ENCODE measurements around the gene TAF1B.
A peak's percentile ranks its signal among the peaks of the same experiment; 100 is the strongest.

The TAF1B gene

GRCh38 chr2:9941196-9941995 lies 98.1 kb downstream of the TAF1B start:
- DNase-seq (ENCODE audit: low spot score) = no peak

DNA sequence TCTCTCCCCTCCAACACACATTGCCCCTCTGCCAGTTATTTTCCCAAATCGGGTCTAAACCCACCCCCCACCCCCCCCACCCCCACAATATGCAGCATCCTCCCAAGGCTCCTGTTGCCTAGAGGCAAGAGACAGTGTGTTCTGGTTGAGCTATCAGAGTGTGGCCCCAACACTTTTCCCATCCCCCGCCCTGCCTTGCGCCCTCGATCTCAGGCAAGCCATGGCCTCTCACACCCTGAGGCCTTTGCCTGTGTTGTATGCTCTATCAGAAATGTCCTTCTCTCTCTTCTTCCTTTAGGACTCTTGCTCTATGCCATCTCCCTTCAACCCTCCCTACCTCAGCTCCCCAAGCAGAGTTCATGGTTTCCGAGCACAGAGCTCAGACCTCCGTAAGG lies 98.7 kb downstream of the TAF1B start:
- DNase-seq (ENCODE audit: low spot score) = no peak

DNA sequence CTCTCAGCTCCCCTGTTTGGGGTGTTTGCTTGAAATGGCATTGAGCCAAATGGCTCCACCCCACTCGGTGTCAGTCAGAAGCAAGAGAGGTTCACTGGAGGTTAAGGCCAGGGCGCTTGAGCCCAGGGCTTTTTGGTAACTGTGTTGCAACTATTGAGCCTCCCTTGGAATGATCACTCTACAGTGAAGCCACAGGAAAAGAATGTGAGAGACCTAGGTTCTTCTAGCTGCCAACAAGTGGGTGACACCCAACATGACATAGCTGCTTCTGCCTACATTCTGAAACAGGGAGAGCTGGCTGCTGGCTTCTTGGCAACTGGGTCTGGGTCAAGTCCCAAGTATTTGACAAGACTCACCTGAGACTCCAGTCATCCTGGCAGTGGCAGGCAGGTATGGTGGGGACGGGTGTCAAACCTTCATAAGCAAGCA lies 101.1 kb downstream of the TAF1B start:
- DNase-seq (ENCODE audit: low spot score) = no peak

DNA sequence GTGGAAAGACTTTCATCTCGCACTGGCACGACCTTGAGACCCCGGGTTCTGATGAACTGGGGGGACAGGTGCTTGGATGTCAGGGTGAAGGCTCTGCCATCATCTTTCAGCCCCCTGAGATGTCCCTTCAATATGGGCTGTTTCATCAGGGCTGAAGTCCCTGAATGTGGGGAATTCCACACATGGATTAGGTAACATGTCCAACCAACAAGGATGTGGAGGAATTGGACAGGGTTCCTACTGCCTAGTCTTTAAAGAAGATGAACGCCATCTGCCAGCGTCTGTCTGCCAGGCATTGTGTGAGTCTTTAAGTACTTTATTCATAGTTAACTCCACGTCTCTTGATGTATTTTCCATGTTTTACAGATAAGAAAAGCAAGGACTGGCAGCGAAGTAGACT lies 102.3 kb downstream of the TAF1B start:
- no peak for DNase-seq (ENCODE audit: low spot score)

DNA sequence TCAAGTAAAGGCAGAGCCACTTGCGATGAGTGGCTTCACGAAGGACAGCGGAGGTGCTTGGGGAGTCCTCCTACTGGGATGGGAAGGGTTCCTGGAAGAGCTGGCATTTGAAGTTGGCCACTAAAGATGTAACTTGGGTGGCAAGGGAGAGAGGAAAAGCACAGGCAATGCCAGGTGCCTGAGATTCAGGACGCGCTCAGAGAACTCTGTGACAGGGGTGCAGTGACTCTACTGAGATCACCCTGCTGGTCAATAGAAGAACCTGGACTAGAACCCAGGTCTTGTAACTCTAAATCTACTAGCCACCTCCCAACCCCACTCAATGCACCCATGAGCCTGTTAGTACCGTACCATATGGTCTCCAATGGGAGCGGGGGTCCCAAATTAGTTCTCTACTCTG lies 102.8 kb downstream of the TAF1B start:
- DNase-seq (ENCODE audit: low spot score) = no peak

DNA sequence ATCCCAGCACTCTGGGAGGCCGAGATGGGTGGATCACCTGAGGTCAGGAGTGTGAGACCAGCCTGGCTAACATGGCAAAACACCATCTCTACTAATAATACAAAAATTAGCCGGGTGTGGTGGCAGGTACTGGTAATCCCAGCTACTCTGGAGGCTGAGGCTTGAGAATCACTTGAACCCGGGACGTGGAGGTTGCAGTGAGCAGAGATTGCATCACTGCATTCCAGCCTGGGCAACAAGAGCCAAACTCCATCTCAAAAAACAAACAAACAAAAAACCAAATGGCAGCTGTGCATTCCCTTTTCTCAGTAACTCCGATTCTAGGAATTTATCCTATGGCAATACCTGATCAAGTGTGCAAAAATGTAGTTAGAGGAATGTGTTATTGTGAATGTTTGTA lies 103.5 kb downstream of the TAF1B start:
- DNase-seq (ENCODE audit: low spot score) = no peak

GRCh38 chr2:9948721-9949120 lies 105.4 kb downstream of the TAF1B start:
- DNase-seq (ENCODE audit: low spot score) = no peak

DNA sequence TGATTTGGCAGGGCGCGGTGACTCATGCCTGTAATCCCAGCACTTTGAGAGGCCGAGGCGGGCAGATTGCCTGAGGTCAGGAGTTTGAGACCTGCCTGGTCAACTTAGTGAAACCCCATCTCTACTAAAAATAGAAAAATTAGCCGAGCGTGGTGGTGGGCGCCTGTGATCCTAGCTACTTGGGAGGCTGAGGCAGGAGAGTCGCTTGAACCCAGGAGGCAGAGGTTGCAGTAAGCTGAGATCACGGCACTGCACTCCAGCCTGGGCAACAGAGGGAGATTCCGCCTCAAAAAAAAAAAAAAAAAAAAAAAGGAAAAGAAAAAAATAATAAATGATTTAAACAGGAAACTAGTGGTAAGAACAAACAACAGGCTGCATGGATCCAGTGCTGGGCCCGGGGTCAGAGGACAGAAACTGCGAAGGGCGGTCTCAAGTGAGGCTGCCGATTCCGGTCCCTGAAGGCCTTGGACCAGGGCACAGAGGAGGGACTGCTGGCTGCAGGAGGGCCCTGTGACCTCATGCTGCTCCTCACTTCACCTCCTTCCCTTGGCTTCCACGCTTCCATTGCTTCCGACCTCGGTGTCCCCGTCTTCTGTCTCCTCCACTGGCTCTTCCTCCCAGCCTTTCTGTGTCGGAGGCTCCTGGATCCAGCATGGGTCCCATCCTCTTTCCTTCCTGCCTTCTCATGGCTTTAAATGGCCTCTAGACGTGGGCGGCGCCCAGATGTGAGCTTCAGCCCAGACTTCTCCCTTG lies 106.1 kb downstream of the TAF1B start:
- no peak for DNase-seq (ENCODE audit: low spot score)

DNA sequence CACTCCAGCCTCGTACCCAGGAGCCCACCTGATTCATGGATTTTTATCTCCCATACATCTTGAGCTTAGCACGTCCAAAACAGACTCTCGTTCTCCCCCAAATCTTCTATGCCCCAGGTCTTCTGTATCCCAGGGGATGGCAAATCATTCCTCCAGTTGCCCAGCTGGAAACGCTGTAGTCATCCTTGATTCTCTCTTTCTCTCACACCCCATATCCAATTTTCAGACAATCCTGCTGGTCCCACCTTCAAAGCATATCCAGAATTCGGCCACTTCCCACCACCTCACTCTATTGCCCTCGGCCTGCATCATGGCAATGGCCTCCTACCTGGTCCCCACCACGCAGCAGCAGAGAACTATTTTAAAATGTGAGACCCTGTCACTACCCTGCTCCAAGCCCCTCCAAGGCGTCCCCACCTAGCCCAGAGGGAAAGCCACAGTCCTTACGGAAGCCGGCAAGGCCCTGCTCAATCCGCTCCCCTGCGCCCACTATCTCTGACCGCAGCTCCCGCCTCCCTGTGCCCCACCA lies 106.8 kb downstream of the TAF1B start:
- no peak for DNase-seq (ENCODE audit: low spot score)

GRCh38 chr2:9950521-9951271 lies 107.4 kb downstream of the TAF1B start:
- no peak for DNase-seq (ENCODE audit: low spot score)

- DNase-seq (ENCODE audit: low spot score) = no peak
These were observed 107.9 kb downstream of the TAF1B start for GRCh38 chr2:9951272-9951521.

GRCh38 chr2:9951522-9952285 lies 108.4 kb downstream of the TAF1B start, which contains the start of gene GRHL1:
GRHL1 (plus strand) TSS chr2:9951693; CDS start chr2:9951834, 141 bp downstream.
- DNase-seq (ENCODE audit: low spot score) = peak; percentile 94

DNA sequence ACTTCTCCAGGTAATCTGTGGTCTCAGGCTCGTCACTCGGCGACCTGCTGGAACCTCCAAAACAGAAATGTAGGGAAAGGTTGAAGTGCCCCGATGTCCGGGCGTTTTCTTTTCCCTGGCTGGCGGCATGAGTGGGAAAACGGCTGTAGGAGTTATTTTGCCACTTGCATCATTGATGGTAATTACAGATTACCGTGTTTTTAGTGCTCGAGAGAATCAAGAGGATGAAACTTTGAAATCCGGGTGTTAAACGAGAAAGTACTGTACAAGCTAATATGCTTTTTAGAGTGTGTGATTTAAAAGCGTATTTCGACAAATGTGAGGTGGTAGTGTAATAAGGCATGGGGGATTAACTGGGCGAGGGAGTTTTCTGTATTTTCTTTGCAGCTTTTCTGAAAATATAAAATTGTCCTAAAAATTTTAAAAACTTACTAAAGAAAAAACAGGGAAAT lies 109.0 kb downstream of the TAF1B start:
- no peak for DNase-seq (ENCODE audit: low spot score)

DNA sequence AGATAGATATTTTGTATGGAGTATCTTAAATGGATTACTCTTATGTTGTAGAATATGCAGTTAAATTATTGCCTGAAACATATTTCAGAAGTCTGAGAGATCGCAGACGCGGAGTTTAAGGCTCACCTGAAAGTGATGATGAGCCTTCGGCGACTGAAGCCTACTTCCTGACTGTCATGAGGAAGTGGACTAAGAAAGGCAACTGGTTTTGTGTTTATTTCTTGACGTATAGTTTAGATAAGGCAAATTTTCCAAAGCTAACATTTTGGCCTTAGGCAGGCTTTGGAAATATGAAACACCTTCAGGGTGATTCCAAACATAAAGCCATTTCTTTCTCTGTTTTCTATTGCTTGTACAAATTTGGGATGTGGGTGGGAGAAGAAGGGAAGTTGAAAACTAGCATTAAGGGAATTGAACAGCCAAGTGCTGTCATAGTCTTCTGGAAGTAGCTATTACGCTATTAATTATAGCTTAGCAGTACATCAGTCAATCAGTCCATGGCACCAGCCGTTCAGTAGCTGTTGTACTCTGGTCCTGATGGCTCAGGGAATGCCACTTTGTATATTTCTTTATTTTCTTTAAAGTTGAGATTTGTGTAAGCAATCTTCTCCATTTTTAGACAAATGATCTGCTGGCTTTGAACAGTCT lies 109.7 kb downstream of the TAF1B start:
- DNase-seq (ENCODE audit: low spot score) = no peak

DNA sequence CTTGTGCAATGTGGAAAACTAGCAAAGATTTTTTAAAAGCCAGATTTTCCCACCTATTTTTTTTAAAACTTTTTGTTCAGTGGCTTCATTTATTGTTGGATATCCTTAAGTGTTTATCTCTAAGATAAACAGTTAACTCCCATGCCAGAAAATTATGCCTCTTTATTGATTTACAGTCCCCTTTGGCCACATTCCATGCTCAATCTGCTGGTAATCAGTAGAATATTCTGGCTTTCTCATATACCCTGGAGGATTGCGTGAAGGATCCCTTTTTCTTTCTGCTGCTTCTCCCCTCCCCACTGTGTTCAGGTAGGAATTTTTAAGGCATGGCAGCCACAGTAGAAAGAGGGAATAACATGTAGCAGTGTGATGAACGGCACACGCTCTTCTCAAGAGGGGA lies 110.9 kb downstream of the TAF1B start:
- no peak for DNase-seq (ENCODE audit: low spot score)

DNA sequence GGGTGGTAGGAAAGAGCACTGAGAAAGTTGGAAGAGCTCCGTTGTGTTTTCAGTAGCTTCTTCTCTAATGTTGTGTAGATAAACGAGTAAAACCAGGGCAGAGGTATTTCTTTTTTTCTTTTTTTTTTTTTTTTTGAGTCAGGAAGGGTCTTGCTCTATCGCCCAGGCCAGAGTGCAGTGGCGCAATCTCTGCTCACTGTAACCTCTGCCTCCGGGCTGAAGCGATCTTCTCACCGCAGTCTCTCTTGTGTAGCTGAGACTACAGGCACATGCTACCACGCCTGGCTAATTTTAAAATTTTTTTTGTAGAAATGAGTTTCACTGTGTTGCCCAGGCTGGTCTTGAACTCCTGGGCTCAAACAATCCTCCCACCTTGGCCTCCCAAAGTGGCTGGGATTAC lies 114.8 kb downstream of the TAF1B start:
- DNase-seq (ENCODE audit: low spot score) = no peak

DNA sequence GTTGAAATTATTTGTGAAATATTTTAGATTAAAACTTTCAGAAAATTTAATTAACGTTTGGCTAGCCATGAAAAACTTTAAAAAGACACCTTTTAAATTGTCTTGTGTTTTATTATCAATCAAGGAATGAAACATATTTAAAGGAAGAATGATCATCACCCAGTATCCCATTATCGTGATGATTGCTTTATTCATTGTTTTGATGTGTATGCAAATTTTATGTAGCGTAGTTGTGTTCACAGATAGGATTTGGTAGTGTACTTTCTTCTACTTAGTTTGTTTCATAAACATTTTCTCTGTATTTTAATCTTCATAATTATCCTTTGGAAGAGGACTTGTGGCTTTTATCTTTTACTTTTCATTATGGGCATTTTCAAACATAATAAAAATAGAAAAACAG lies 116.0 kb downstream of the TAF1B start:
- DNase-seq (ENCODE audit: low spot score) = no peak

- no peak for DNase-seq (ENCODE audit: low spot score)
These were observed 117.7 kb downstream of the TAF1B start for GRCh38 chr2:9961013-9961412.

GRCh38 chr2:9964334-9964980 lies 121.2 kb downstream of the TAF1B start:
- no peak for DNase-seq (ENCODE audit: low spot score)

- no peak for DNase-seq (ENCODE audit: low spot score)
These were observed 122.0 kb downstream of the TAF1B start for GRCh38 chr2:9965119-9965822.

Data from putamen (tissue), 1 donor.